CD4-positive, alpha-beta T cell treated with Interleukin-6 at 100 ng/mL for 8 hours (primary cell): ENCODE measurements around the gene FANCI.
A peak's percentile ranks its signal among the peaks of the same experiment; 100 is the strongest.

Experiments
- DNase-seq: peaks from one replicate; pipeline ENCODE4 v3.0.0-alpha.2; 2020; ENCODE audit warnings: mixed read lengths, low spot score

Gene FANCI

GRCh38 chr15:89307046-89307587 lies 63.3 kb downstream of the FANCI start:
- no peak for DNase-seq

- no peak for DNase-seq
These were observed 64.0 kb downstream of the FANCI start for GRCh38 chr15:89307791-89308190.

GRCh38 chr15:89308236-89308635 lies 64.5 kb downstream of the FANCI start:
- no peak for DNase-seq

GRCh38 chr15:89309993-89310392 lies 66.2 kb downstream of the FANCI start:
- DNase-seq = no peak

- no peak for DNase-seq
These were observed 71.7 kb downstream of the FANCI start for GRCh38 chr15:89315375-89315929.

- no peak for DNase-seq
These were observed 72.7 kb downstream of the FANCI start for GRCh38 chr15:89316504-89316903.

GRCh38 chr15:89317186-89317720 lies 73.5 kb downstream of the FANCI start:
- DNase-seq = no peak

- DNase-seq = no peak
These were observed 75.9 kb downstream of the FANCI start for GRCh38 chr15:89319678-89320077.

- DNase-seq = no peak
These were observed 76.4 kb downstream of the FANCI start for GRCh38 chr15:89320200-89320599.

- no peak for DNase-seq
These were observed 78.0 kb downstream of the FANCI start for GRCh38 chr15:89321521-89322410.

- DNase-seq = no peak
These were observed 79.0 kb downstream of the FANCI start for GRCh38 chr15:89322822-89323221.

- DNase-seq = no peak
These were observed 80.0 kb downstream of the FANCI start for GRCh38 chr15:89323825-89324224.

- no peak for DNase-seq
These were observed 81.4 kb downstream of the FANCI start for GRCh38 chr15:89325039-89325803.

- DNase-seq = no peak
These were observed 82.5 kb downstream of the FANCI start for GRCh38 chr15:89326316-89326715.

GRCh38 chr15:89327113-89327512 lies 83.3 kb downstream of the FANCI start:
- DNase-seq = no peak

- no peak for DNase-seq
These were observed 84.8 kb downstream of the FANCI start for GRCh38 chr15:89328398-89329254.

- DNase-seq = peak; percentile 33
These were observed 85.7 kb downstream of the FANCI start for GRCh38 chr15:89329329-89330084.

GRCh38 chr15:89330119-89330518 lies 86.3 kb downstream of the FANCI start:
- DNase-seq = no peak

GRCh38 chr15:89330881-89331595 lies 87.3 kb downstream of the FANCI start:
- no peak for DNase-seq

- DNase-seq = no peak
These were observed 88.7 kb downstream of the FANCI start for GRCh38 chr15:89332446-89332845.
